IMR-90 (cell line): Measurements from ENCODE around the gene SLC2A2.

Experiments used
- BHLHE40 ChIP-seq: fragments of 150-350 bp; IDR thresholded peaks from 2 replicates; pipeline ENCODE4 v1.6.1; 2016; ENCODE audit warnings: mild to moderate bottlenecking, low read depth, low read length
- CEBPB ChIP-seq: IDR thresholded peaks from 2 replicates; pipeline ENCODE4 v1.6.1; 2012; ENCODE audit warnings: low read depth, low read length, improper control_type of control experiment
- CTCF ChIP-seq: conservative IDR thresholded peaks from 2 replicates; pipeline ENCODE4 v1.5.1; 2012; ENCODE audit warnings: mild to moderate bottlenecking, low read depth, low read length, improper control_type of control experiment
- FOS ChIP-seq: fragments of 150-350 bp; IDR thresholded peaks from 2 replicates; pipeline ENCODE4 v1.6.1; 2016; ENCODE audit warnings: low read depth, low read length
- MAZ ChIP-seq: IDR thresholded peaks from 2 replicates; pipeline ENCODE4 v1.6.1; 2012; ENCODE audit warnings: low read depth, mild to moderate bottlenecking, low read length, improper control_type of control experiment, moderate library complexity, borderline replicate concordance
- MXI1 ChIP-seq: IDR thresholded peaks from 2 replicates; pipeline ENCODE4 v1.6.1; 2012; ENCODE audit warnings: low read depth, mild to moderate bottlenecking, low read length, moderate library complexity, borderline replicate concordance
- POLR2A ChIP-seq: IDR thresholded peaks from 2 replicates; pipeline ENCODE4 v1.6.1; 2012; ENCODE audit warnings: mild to moderate bottlenecking, low read depth, low read length
- RAD21 ChIP-seq: IDR thresholded peaks from 2 replicates; pipeline ENCODE4 v1.6.1; 2012; ENCODE audit warnings: low read length, improper control_type of control experiment
- RCOR1 ChIP-seq: IDR thresholded peaks from 2 replicates; pipeline ENCODE4 v1.6.1; 2012; ENCODE audit warnings: mild to moderate bottlenecking, low read length, improper control_type of control experiment; ENCODE audit not compliant: insufficient replicate concordance
- RFX5 ChIP-seq: IDR thresholded peaks from 2 replicates; pipeline ENCODE4 v1.8.0; 2012; ENCODE audit warnings: low read depth, mild to moderate bottlenecking, low read length, moderate library complexity
- SMC3 ChIP-seq: fragments of 150-350 bp; IDR thresholded peaks from 2 replicates; pipeline ENCODE4 v1.6.1; 2016; ENCODE audit warnings: low read depth, mild to moderate bottlenecking, antibody characterized with exemption, low read length, moderate library complexity
- TF ChIP-seq, protein P1 (sequence below): fragments of 150-350 bp; IDR thresholded peaks from 2 replicates; pipeline ENCODE4 v1.6.1; 2016; ENCODE audit warnings: low read depth, mild to moderate bottlenecking, low read length, moderate library complexity, borderline replicate concordance
- TF ChIP-seq, protein P2 (sequence below): fragments of 150-350 bp; IDR thresholded peaks from 2 replicates; pipeline ENCODE4 v1.6.1; 2017; ENCODE audit warnings: mild to moderate bottlenecking, antibody characterized with exemption, low read length, low read depth

GRCh38 chr3:170976190-170976519, 50.4 kb downstream of the SLC2A2 start:
- TF ChIP-seq SMC3 (no peak), CTCF (no peak), POLR2A (no peak), RAD21 (no peak), RFX5 (no peak), BHLHE40 (no peak), MXI1 (no peak), MAZ (no peak), RCOR1 (no peak), CEBPB (no peak), FOS (no peak)
- TF ChIP-seq, protein P1, sequence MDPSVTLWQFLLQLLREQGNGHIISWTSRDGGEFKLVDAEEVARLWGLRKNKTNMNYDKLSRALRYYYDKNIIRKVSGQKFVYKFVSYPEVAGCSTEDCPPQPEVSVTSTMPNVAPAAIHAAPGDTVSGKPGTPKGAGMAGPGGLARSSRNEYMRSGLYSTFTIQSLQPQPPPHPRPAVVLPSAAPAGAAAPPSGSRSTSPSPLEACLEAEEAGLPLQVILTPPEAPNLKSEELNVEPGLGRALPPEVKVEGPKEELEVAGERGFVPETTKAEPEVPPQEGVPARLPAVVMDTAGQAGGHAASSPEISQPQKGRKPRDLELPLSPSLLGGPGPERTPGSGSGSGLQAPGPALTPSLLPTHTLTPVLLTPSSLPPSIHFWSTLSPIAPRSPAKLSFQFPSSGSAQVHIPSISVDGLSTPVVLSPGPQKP = no peak
- TF ChIP-seq, protein P2, sequence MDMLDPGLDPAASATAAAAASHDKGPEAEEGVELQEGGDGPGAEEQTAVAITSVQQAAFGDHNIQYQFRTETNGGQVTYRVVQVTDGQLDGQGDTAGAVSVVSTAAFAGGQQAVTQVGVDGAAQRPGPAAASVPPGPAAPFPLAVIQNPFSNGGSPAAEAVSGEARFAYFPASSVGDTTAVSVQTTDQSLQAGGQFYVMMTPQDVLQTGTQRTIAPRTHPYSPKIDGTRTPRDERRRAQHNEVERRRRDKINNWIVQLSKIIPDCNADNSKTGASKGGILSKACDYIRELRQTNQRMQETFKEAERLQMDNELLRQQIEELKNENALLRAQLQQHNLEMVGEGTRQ = no peak
